T-helper 1 cell treated with Interleukin-12 subunit alpha and Interleukin-12 subunit beta and Interleukin-4 antibody, amounts not matched to agents 30 μg/mL and 1 μg/mL, for 36 hours (primary cell): Measurements from ENCODE around the gene TSPOAP1.

Experiments used
- H3K27ac Mint-ChIP-seq: one replicate; pipeline ENCODE4 v1.8.0; 2021; ENCODE audit warnings: mild to moderate bottlenecking, mixed read lengths
- H3K27me3 Mint-ChIP-seq: one replicate; pipeline ENCODE4 v1.8.0; 2021; ENCODE audit warnings: low read depth, mixed read lengths
- H3K36me3 Mint-ChIP-seq: one replicate; pipeline ENCODE4 v1.8.0; 2021; ENCODE audit warnings: low read depth, mixed read lengths
- H3K4me1 Mint-ChIP-seq: one replicate; pipeline ENCODE4 v1.8.0; 2021; ENCODE audit warnings: low read depth, mixed read lengths
- H3K4me3 Mint-ChIP-seq: one replicate; pipeline ENCODE4 v1.8.0; 2021; ENCODE audit warnings: mild to moderate bottlenecking, moderate library complexity, mixed read lengths
- H3K9me3 Mint-ChIP-seq: one replicate; pipeline ENCODE4 v1.8.0; 2021; ENCODE audit warnings: mixed read lengths

Gene TSPOAP1

GRCh38 chr17:58314706-58315015, 13.9 kb downstream of the TSPOAP1 start:
- Mint-ChIP-seq H3K27ac (no peak overlapping the region), H3K27me3 (no peaks in the 10 kb centered on the region), H3K9me3 (no peaks in the 10 kb centered on the region), H3K4me1 (peaks cover 9% of the 10 kb centered on the region), H3K4me3 (no peak overlapping the region), H3K36me3 (peaks cover 41% of the 10 kb centered on the region)

- Mint-ChIP-seq H3K4me1 (peaks cover 9% of the 10 kb centered on the region), H3K36me3 (peaks cover 40% of the 10 kb centered on the region), H3K27me3 (no peaks in the 10 kb centered on the region), H3K27ac (no peak overlapping the region), H3K4me3 (no peak overlapping the region), H3K9me3 (no peaks in the 10 kb centered on the region)
Measured at GRCh38 chr17:58313815-58314705, 14.5 kb downstream of the TSPOAP1 start.

- H3K27ac Mint-ChIP-seq = no peak overlapping the region
- H3K36me3 Mint-ChIP-seq = peaks cover 40% of the 10 kb centered on the region
- peaks cover 9% of the 10 kb centered on the region for H3K4me1 Mint-ChIP-seq
- no peak overlapping the region for H3K4me3 Mint-ChIP-seq
- no peaks in the 10 kb centered on the region for H3K9me3 Mint-ChIP-seq
- H3K27me3 Mint-ChIP-seq = no peaks in the 10 kb centered on the region
Measured at GRCh38 chr17:58312829-58313228, 15.8 kb downstream of the TSPOAP1 start.

DNA sequence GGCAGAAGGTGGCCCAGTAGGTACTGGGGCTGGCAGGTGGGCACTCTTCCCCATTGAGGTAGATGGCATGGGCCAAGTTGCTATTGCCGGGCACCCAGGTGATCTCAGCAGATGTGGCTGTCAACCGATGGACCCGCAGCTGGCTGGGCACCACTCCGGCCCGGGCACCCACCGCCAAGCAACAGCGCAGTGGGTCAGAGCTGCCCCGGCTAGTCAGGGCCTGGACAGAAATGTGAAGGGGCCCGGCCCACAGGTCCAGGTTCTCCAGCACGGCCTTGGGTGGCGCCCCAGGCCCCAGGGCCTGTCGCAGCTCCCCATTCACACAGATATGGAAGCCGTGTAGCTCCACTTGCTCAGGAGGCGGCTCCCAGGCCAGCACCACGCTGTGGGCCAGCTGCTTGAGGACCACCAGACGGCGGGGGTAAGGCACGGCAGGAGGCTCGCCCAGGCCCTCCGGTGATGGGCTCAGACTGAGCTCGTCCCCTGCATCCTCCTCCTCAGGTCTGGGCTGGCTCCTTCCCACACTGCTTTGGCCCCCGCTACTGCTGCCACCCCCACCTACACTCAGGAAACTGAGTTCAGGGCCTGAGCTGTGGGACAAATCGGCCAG, 16.5 kb downstream of the TSPOAP1 start:
- peaks cover 3% of the 10 kb centered on the region for H3K4me1 Mint-ChIP-seq
- no peaks in the 10 kb centered on the region for H3K9me3 Mint-ChIP-seq
- H3K27ac Mint-ChIP-seq = no peak overlapping the region
- no peaks in the 10 kb centered on the region for H3K27me3 Mint-ChIP-seq
- peaks cover 40% of the 10 kb centered on the region for H3K36me3 Mint-ChIP-seq
- no peak overlapping the region for H3K4me3 Mint-ChIP-seq

DNA sequence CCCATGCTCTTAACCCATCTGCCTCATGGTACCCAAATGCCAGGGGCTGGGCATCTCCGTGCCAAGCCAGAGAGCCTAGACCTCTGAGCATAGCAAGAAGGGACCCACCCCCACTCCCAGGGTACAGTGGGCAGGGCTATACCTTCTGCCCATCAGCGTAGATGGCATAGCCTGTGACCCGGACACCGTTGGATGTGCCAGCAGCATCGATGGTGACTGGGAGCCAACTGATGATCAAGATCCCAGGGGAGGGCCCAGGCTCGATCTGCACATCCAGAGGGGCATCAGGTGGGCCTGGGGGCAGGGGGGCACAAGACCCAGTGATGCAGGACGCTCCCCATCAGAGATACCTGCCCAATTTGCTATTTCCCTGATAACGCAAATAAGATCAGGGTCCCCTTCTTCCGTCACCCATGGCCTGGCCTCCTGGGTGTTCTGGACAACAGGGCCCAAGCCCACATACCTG, 17.1 kb downstream of the TSPOAP1 start:
- no peak overlapping the region for H3K27ac Mint-ChIP-seq
- H3K4me1 Mint-ChIP-seq = peaks cover 3% of the 10 kb centered on the region
- no peak overlapping the region for H3K4me3 Mint-ChIP-seq
- H3K27me3 Mint-ChIP-seq = no peaks in the 10 kb centered on the region
- H3K9me3 Mint-ChIP-seq = no peaks in the 10 kb centered on the region
- peaks cover 44% of the 10 kb centered on the region for H3K36me3 Mint-ChIP-seq

- Mint-ChIP-seq H3K36me3 (peaks cover 40% of the 10 kb centered on the region), H3K27ac (no peak overlapping the region), H3K27me3 (no peaks in the 10 kb centered on the region), H3K9me3 (no peaks in the 10 kb centered on the region), H3K4me1 (peaks cover 3% of the 10 kb centered on the region), H3K4me3 (no peak overlapping the region)
Measured at GRCh38 chr17:58310511-58311428, 17.8 kb downstream of the TSPOAP1 start.

DNA sequence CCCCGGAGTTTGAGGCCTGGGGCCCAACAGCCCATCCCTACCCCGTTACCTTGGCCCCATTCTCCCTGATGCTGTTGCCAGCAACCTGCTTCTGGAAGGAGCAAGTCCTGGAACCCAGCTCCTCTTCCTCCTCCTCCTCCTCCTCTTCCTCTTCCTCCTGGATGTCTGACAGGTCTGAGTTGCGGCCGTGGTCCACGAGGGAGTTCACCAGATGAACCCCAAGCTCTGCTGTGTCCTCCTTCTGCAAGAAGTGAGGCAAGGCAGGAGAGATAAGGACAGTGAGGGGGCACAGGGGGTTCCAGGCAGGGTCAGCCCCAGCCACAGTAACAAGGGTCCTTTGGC, 18.7 kb downstream of the TSPOAP1 start:
- Mint-ChIP-seq H3K4me3 (no peak overlapping the region), H3K27me3 (no peaks in the 10 kb centered on the region), H3K27ac (peak overlapping the region; percentile 59), H3K9me3 (no peaks in the 10 kb centered on the region), H3K4me1 (no peaks in the 10 kb centered on the region), H3K36me3 (peaks cover 32% of the 10 kb centered on the region)

DNA sequence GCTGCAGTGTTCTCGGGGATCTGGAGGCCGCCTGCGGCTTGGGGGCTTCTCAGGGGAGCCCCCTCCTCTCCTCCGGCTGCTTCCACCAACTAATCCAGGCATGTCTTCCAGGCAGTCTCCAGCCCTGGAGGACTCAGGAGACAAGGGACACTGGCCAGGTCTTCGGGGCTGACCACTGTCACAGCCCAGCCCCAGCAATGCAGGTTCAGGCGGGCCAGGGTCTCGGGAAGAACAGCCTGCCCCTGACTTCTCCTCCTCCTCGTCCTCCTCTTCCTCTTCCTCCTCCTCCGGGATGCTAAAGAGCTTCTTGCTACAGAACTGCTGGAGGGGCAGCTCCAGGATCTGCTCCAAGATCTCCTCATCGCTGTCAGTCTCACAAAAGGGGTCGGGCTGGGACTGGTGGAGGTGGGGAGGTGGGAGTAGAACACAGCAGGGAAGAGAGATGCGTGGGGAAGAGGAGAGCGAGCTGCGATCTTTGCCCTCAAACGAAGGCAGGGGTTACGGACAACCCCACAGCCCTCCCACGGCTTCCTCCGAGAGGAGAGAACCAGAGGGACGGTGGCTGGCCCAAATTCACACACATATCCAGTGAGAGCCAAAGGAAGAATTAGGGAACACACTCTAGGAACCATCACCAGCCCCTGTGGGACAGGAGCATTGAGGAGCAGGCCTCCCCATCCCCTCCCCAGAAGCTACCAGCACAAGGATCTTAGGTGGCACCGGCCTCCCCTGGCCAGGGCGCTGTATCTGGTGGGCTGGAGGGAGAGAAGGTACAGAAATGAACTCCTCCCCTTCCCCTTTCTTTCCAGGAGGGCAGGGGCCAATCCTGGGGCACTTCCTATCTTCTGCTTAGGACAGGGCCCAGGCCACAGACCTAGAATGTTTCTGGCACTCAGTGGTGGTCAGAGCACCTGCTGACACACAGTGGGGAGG, 19.3 kb downstream of the TSPOAP1 start:
- Mint-ChIP-seq H3K9me3 (no peaks in the 10 kb centered on the region), H3K36me3 (peaks cover 30% of the 10 kb centered on the region), H3K27me3 (no peaks in the 10 kb centered on the region), H3K27ac (no peak overlapping the region), H3K4me1 (no peaks in the 10 kb centered on the region), H3K4me3 (no peak overlapping the region)

GRCh38 chr17:58308173-58308984, 20.2 kb downstream of the TSPOAP1 start:
- no peaks in the 10 kb centered on the region for H3K4me1 Mint-ChIP-seq
- no peaks in the 10 kb centered on the region for H3K9me3 Mint-ChIP-seq
- H3K36me3 Mint-ChIP-seq = peaks cover 28% of the 10 kb centered on the region
- no peak overlapping the region for H3K27ac Mint-ChIP-seq
- H3K27me3 Mint-ChIP-seq = no peaks in the 10 kb centered on the region
- no peak overlapping the region for H3K4me3 Mint-ChIP-seq

DNA sequence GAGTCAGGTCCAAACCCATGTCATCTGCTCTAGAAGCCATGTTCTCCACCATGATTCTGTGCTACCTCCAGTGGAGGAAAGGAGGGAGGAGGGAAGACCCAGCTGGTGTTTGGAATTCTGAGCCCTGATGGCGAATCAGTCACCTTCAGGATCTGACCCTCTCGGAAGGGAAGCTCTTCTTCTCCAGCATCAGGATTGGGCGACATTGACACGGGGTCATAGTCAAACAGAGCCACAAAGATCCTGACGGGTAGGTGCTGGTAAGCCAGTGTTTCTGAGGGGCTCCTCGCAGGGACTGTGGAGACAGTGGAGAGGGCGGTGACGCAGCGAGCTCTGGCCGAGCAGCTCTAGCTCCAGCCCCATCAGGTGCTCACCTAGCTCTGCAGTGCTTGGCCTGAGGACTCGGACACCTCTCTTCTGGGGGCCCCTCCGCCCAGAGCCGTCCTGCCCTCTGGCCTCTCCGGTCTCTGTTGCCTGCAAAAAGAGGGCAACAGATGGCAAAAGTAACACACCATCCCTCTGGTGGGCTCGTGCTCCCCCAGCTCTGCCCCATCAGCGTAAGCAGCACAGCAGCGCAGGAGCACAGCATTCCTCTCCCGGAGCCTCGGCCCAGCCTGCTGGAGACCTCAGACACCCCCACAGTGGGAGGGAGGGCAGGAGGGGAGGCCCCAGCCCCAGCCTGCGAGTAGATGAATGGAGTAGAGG, 21.0 kb downstream of the TSPOAP1 start:
- Mint-ChIP-seq H3K27ac (no peak overlapping the region), H3K36me3 (peaks cover 30% of the 10 kb centered on the region), H3K4me1 (no peaks in the 10 kb centered on the region), H3K9me3 (no peaks in the 10 kb centered on the region), H3K27me3 (no peaks in the 10 kb centered on the region), H3K4me3 (no peak overlapping the region)

GRCh38 chr17:58306131-58306951, 22.3 kb downstream of the TSPOAP1 start:
- Mint-ChIP-seq H3K4me3 (no peak overlapping the region), H3K4me1 (no peaks in the 10 kb centered on the region), H3K27ac (peak overlapping the region; percentile 15), H3K36me3 (peaks cover 31% of the 10 kb centered on the region), H3K9me3 (no peaks in the 10 kb centered on the region), H3K27me3 (no peaks in the 10 kb centered on the region)

- no peak overlapping the region for H3K4me3 Mint-ChIP-seq
- no peaks in the 10 kb centered on the region for H3K9me3 Mint-ChIP-seq
- H3K4me1 Mint-ChIP-seq = no peaks in the 10 kb centered on the region
- H3K36me3 Mint-ChIP-seq = peaks cover 31% of the 10 kb centered on the region
- H3K27ac Mint-ChIP-seq = no peak overlapping the region
- H3K27me3 Mint-ChIP-seq = no peaks in the 10 kb centered on the region
Measured at GRCh38 chr17:58305626-58306025, 23.0 kb downstream of the TSPOAP1 start.
